Measurements from ENCODE around the gene C14orf119. TPM values are rescaled to one million over a fixed set of nuclear protein-coding genes. Genes with fewer than 3 reads are reported as not detected.

The C14orf119 gene
- total RNA-seq, 1 experiment from 2014 or later = 54.5 TPM

DNA sequence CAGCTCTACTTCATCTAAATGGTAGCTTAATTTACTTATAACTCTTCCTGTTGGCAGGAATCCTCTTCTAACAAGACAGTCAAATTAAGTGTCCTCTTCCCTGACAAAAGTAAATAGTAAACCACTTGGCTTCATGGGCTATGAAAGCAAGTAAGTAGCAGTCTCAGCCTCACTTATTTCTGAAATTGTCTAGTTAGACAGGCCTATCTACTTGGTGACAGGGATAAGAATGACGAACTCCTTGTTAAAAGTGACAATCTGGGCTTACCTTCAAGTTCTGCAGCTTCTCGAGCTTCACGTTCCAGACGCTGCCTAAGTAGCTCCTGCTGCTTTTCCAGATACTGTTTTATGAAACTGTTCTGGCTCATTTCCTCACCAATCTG is 5.1 kb upstream of the C14orf119 start:
- DNase-seq (ENCODE audit: low spot score) = no peak
- BruUV-seq (replicated peaks) = no TSS peak
- H3K4me3 ChIP-seq (ENCODE audit: low read depth, low read length, poor library complexity, severe bottlenecking) = no peak overlapping the region
- peaks cover 82% of the 10 kb centered on the region for H3K36me3 ChIP-seq (ENCODE audit: insufficient read depth, low read length, poor library complexity, severe bottlenecking)
- ChIA-PET POLR2A (ENCODE audit: low non-redundant PET) (interaction anchor here (0.6 kb wide), 1 partner anchor 465 kb away, joined by 3 read pairs; no protein-coding TSS in a partner anchor), CTCF (no interaction called here)
- no peak overlapping the region for H3K27ac ChIP-seq (ENCODE audit: low read depth, low read length, poor library complexity, severe bottlenecking)
- H3K9me3 ChIP-seq (ENCODE audit: low read depth, low read length, poor library complexity, severe bottlenecking) = no peaks in the 10 kb centered on the region
- H3K4me1 ChIP-seq (ENCODE audit: insufficient read depth, low read length, poor library complexity, severe bottlenecking) = peaks cover 11% of the 10 kb centered on the region
- TF ChIP-seq, protein P1, sequence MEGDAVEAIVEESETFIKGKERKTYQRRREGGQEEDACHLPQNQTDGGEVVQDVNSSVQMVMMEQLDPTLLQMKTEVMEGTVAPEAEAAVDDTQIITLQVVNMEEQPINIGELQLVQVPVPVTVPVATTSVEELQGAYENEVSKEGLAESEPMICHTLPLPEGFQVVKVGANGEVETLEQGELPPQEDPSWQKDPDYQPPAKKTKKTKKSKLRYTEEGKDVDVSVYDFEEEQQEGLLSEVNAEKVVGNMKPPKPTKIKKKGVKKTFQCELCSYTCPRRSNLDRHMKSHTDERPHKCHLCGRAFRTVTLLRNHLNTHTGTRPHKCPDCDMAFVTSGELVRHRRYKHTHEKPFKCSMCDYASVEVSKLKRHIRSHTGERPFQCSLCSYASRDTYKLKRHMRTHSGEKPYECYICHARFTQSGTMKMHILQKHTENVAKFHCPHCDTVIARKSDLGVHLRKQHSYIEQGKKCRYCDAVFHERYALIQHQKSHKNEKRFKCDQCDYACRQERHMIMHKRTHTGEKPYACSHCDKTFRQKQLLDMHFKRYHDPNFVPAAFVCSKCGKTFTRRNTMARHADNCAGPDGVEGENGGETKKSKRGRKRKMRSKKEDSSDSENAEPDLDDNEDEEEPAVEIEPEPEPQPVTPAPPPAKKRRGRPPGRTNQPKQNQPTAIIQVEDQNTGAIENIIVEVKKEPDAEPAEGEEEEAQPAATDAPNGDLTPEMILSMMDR (conservative IDR thresholded peaks at IDR 0.05; ENCODE audit: low read depth, low read length) = no peak
- TF ChIP-seq EZH2 (IDR thresholded peaks at IDR 0.05; ENCODE audit: borderline replicate concordance, low read depth, low read length, poor library complexity, severe bottlenecking) = no peak
- intact Hi-C loops (cut with micrococcal nuclease; ENCODE audit: unreplicated experiment) = no loop called here
- no peaks in the 10 kb centered on the region for H3K27me3 ChIP-seq (replicated peaks; ENCODE audit: insufficient read depth, low read depth, low read length, poor library complexity)

DNA sequence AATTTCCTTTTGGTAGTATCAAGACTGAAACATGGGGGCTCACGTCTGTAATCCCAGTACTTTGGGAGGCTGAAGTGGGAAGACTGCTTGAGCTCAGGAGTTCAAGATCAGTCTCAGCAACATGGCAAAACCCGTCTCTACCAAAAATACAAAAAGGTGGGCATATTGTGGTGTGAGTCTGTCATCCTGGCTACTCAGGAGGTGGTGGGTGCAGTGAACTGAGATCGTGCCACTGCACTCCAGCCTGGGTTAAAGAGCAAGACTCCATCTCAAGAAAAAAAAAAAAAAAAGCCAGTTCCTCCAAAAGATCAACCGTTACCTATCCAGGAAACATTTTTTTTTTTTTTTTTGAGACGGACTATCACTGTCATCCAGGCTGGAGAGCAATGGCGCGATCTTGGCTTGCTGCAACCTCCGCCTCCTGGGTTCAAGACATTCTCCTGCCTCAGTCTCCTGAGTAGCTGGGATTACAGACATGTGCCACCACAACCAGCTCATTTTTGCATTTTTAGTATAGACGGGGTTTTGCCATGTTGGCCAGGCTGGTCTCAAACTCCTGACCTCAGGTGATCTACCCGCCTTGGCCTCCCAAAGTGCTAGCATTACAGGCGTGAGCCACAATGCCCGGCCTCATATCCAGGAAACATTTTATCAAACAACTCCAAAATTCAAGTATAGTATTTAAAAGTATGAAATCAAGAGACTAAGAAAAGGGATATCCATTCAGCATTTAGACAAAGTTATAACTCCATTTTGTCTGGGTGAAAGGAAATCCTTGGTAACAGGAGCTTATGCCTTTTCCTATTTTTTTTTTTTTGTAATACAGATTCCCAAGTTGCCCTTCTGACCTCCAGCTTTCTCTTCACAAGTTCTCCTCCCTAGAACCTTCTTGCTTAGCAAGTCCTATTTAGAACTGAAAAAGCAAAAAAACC is 3.7 kb upstream of the C14orf119 start:
- no TSS peak for BruUV-seq (replicated peaks)
- no peaks in the 10 kb centered on the region for H3K9me3 ChIP-seq (ENCODE audit: low read depth, low read length, poor library complexity, severe bottlenecking)
- H3K27ac ChIP-seq (ENCODE audit: low read depth, low read length, poor library complexity, severe bottlenecking) = no peak overlapping the region
- intact Hi-C loops (cut with micrococcal nuclease; ENCODE audit: unreplicated experiment) = no loop called here
- H3K27me3 ChIP-seq (replicated peaks; ENCODE audit: insufficient read depth, low read depth, low read length, poor library complexity) = no peaks in the 10 kb centered on the region
- H3K4me3 ChIP-seq (ENCODE audit: low read depth, low read length, poor library complexity, severe bottlenecking) = no peak overlapping the region
- H3K4me1 ChIP-seq (ENCODE audit: insufficient read depth, low read length, poor library complexity, severe bottlenecking) = peaks cover 13% of the 10 kb centered on the region
- ChIA-PET POLR2A (ENCODE audit: low non-redundant PET) (no interaction called here), CTCF (interaction anchor here (0.5 kb wide), 1 partner anchor 125 kb away, joined by 3 read pairs; no protein-coding TSS in a partner anchor)
- peaks cover 69% of the 10 kb centered on the region for H3K36me3 ChIP-seq (ENCODE audit: insufficient read depth, low read length, poor library complexity, severe bottlenecking)
- no peak for DNase-seq (ENCODE audit: low spot score)
- TF ChIP-seq, protein P1 (conservative IDR thresholded peaks at IDR 0.05; ENCODE audit: low read depth, low read length) = no peak
- no peak for TF ChIP-seq EZH2 (IDR thresholded peaks at IDR 0.05; ENCODE audit: borderline replicate concordance, low read depth, low read length, poor library complexity, severe bottlenecking)

DNA sequence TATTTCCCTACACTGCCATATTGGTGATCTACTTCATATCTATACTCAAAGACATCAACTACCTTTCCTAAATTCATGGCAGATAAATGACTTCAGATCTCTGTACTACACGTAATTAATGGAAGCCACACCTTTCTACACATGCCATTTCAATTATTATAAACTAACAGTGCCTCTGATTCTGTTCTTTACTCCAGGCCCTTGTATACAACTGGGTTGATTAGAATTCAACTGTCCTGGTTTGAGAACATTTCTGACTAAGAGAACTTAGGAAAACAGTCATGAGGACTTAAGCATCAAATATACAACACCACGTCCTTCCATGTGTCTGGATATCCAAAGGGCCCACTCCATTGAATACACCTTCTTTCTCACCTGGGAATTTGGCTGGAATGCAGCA is 2.2 kb upstream of the C14orf119 start:
- Histone ChIP-seq H3K4me1 (ENCODE audit: insufficient read depth, low read length, poor library complexity, severe bottlenecking) (peaks cover 18% of the 10 kb centered on the region), H3K27ac (ENCODE audit: low read depth, low read length, poor library complexity, severe bottlenecking) (no peak overlapping the region), H3K9me3 (ENCODE audit: low read depth, low read length, poor library complexity, severe bottlenecking) (no peaks in the 10 kb centered on the region), H3K4me3 (ENCODE audit: low read depth, low read length, poor library complexity, severe bottlenecking) (no peak overlapping the region), H3K36me3 (ENCODE audit: insufficient read depth, low read length, poor library complexity, severe bottlenecking) (peaks cover 61% of the 10 kb centered on the region), H3K27me3 (replicated peaks; ENCODE audit: insufficient read depth, low read depth, low read length, poor library complexity) (no peaks in the 10 kb centered on the region)
- no peak for DNase-seq (ENCODE audit: low spot score)
- BruUV-seq (replicated peaks) = no TSS peak
- intact Hi-C loops (cut with micrococcal nuclease; ENCODE audit: unreplicated experiment) = no loop called here
- TF ChIP-seq EZH2 (IDR thresholded peaks at IDR 0.05; ENCODE audit: borderline replicate concordance, low read depth, low read length, poor library complexity, severe bottlenecking) = no peak
- TF ChIP-seq, protein P1 (conservative IDR thresholded peaks at IDR 0.05; ENCODE audit: low read depth, low read length) = no peak
- POLR2A ChIA-PET (ENCODE audit: low non-redundant PET) = no interaction called here
- CTCF ChIA-PET = no interaction called here

All from A673 (cell line).